ENCODE measurements around the gene BST2. TPM values are rescaled to one million over a fixed set of nuclear protein-coding genes. Genes with fewer than 3 reads are reported as not detected.

BST2 gene
- total and polyA plus RNA-seq, 9 of the 15 experiments (the other 6 are each of a cell fraction or from before 2014, with no cell fraction given): 11.2 to 232 (median 151) TPM

GRCh38 chr19:17404621-17405249 lies 695 bp downstream of the BST2 start (continued):
- TF ChIP-seq, protein P1, sequence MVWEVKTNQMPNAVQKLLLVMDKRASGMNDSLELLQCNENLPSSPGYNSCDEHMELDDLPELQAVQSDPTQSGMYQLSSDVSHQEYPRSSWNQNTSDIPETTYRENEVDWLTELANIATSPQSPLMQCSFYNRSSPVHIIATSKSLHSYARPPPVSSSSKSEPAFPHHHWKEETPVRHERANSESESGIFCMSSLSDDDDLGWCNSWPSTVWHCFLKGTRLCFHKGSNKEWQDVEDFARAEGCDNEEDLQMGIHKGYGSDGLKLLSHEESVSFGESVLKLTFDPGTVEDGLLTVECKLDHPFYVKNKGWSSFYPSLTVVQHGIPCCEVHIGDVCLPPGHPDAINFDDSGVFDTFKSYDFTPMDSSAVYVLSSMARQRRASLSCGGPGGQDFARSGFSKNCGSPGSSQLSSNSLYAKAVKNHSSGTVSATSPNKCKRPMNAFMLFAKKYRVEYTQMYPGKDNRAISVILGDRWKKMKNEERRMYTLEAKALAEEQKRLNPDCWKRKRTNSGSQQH (CRISPR knock-in tag; IDR thresholded peaks at IDR 0.05): no peak
- TF ChIP-seq MLLT1 (IDR thresholded peaks at IDR 0.05) (peak in 1 of 2 experiments; percentile 82; a peak in 2 of 4 replicates), ZBTB1 (CRISPR knock-in tag; IDR thresholded peaks at IDR 0.05; ENCODE audit: borderline replicate concordance, low read depth) (peak; percentile 52; the same call in 1 of the 2 replicates), ZNF507 (tag; conservative IDR thresholded peaks at IDR 0.05) (no peak), ZBTB5 (IDR thresholded peaks at IDR 0.05) (no peak), ZNF436 (CRISPR knock-in tag; IDR thresholded peaks at IDR 0.05) (no peak), PTBP1 (IDR thresholded peaks at IDR 0.05; ENCODE audit: low read depth, low read length) (peak; percentile 100), CREM (IDR thresholded peaks at IDR 0.05; ENCODE audit: low read depth) (no peak), MAZ (CRISPR knock-in tag; conservative IDR thresholded peaks at IDR 0.05 in 1 of 2, IDR thresholded peaks at IDR 0.05 in 1 of 2) (no peak), PHF21A (IDR thresholded peaks at IDR 0.05; ENCODE audit: borderline replicate concordance, low read depth) (peak; percentile 67; the same call in 1 of the 2 replicates), ZNF121 (CRISPR knock-in tag; conservative IDR thresholded peaks at IDR 0.05) (peak; percentile 47; the same call in 1 of the 2 replicates), POU5F1 (IDR thresholded peaks at IDR 0.05; ENCODE audit: borderline replicate concordance, low read depth, low read length, partially characterized antibody) (no peak), PYGO2 (tag; IDR thresholded peaks at IDR 0.05) (no peak), XRCC4 (IDR thresholded peaks at IDR 0.05; ENCODE audit: extremely low read depth, insufficient read depth, insufficient read length) (no peak), MIER1 (IDR thresholded peaks at IDR 0.05; ENCODE audit: low read depth) (peak; percentile 100), RBM25 (IDR thresholded peaks at IDR 0.05; ENCODE audit: low read depth, low read length, severe bottlenecking) (peak; percentile 87)
- TF ChIP-seq, protein P2, sequence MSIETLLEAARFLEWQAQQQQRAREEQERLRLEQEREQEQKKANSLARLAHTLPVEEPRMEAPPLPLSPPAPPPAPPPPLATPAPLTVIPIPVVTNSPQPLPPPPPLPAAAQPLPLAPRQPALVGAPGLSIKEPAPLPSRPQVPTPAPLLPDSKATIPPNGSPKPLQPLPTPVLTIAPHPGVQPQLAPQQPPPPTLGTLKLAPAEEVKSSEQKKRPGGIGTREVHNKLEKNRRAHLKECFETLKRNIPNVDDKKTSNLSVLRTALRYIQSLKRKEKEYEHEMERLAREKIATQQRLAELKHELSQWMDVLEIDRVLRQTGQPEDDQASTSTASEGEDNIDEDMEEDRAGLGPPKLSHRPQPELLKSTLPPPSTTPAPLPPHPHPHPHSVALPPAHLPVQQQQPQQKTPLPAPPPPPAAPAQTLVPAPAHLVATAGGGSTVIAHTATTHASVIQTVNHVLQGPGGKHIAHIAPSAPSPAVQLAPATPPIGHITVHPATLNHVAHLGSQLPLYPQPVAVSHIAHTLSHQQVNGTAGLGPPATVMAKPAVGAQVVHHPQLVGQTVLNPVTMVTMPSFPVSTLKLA (conservative IDR thresholded peaks at IDR 0.05): peak in 1 of 2 experiments; percentile 39; a peak in 2 of 4 replicates
- TF ChIP-seq, protein P3, sequence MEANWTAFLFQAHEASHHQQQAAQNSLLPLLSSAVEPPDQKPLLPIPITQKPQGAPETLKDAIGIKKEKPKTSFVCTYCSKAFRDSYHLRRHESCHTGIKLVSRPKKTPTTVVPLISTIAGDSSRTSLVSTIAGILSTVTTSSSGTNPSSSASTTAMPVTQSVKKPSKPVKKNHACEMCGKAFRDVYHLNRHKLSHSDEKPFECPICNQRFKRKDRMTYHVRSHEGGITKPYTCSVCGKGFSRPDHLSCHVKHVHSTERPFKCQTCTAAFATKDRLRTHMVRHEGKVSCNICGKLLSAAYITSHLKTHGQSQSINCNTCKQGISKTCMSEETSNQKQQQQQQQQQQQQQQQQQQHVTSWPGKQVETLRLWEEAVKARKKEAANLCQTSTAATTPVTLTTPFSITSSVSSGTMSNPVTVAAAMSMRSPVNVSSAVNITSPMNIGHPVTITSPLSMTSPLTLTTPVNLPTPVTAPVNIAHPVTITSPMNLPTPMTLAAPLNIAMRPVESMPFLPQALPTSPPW (CRISPR knock-in tag; IDR thresholded peaks at IDR 0.05): no peak; the same call in 1 of the 2 replicates
